GM23338 (cell line): ENCODE results near the gene OMP. TPM values are rescaled to one million over a fixed set of nuclear protein-coding genes. Genes with fewer than 3 reads are reported as not detected.

Experiments used
- ATAC-seq: fragments of 200-7000 bp; cut with Tn5 transposase; 3 replicates; pipeline ENCODE4 v1.9.1; 2020
- DNase-seq: peaks from one replicate; pipeline ENCODE4 v3.0.0-alpha.2; 2015; ENCODE audit warnings: low spot score
- H2AFZ ChIP-seq: fragments of 200-600 bp; sonication (generic); 2 replicates; pipeline ENCODE4 v1.8.0; 2016; ENCODE audit warnings: antibody characterized with exemption, mild to moderate bottlenecking, moderate library complexity
- H3F3A ChIP-seq: fragments of 200-600 bp; sonication (generic); replicated peaks from 2 replicates; pipeline ENCODE4 v1.8.0; 2017; ENCODE audit warnings: antibody characterized with exemption, mixed run types, low read depth
- H3K27ac ChIP-seq: fragments of 200-600 bp; sonication (generic); 2 replicates; pipeline ENCODE4 v1.6.1; 2016; ENCODE audit warnings: low read depth
- H3K27me3 ChIP-seq: fragments of 200-600 bp; sonication (generic); 2 replicates; pipeline ENCODE4 v1.8.0; 2016; ENCODE audit warnings: mild to moderate bottlenecking, mixed run types, moderate library complexity; ENCODE audit not compliant: insufficient read depth
- H3K36me3 ChIP-seq: fragments of 200-600 bp; sonication (generic); 2 replicates; pipeline ENCODE4 v1.8.0; 2016; ENCODE audit warnings: mild to moderate bottlenecking; ENCODE audit not compliant: insufficient read depth
- H3K4me1 ChIP-seq: fragments of 200-600 bp; sonication (generic); 2 replicates; pipeline ENCODE4 v1.8.0; 2016; ENCODE audit warnings: mild to moderate bottlenecking, moderate library complexity; ENCODE audit not compliant: insufficient read depth
- H3K4me2 ChIP-seq: fragments of 200-600 bp; sonication (generic); 2 replicates; pipeline ENCODE4 v1.7.1; 2017; ENCODE audit warnings: mixed run types
- H3K4me3 ChIP-seq: fragments of 200-600 bp; sonication (generic); 2 replicates; pipeline ENCODE4 v1.6.1; 2016; ENCODE audit warnings: mixed run types
- H3K79me2 ChIP-seq: fragments of 200-600 bp; sonication (generic); replicated peaks from 2 replicates; pipeline ENCODE4 v1.8.0; 2017; ENCODE audit warnings: mild to moderate bottlenecking; ENCODE audit not compliant: insufficient read depth
- H3K9me2 ChIP-seq: fragments of 200-600 bp; sonication (generic); 2 replicates; pipeline ENCODE4 v1.8.0; 2017; ENCODE audit not compliant: insufficient read depth
- H4K20me1 ChIP-seq: fragments of 200-600 bp; sonication (generic); replicated peaks from 2 replicates; pipeline ENCODE4 v1.8.0; 2017; ENCODE audit warnings: mild to moderate bottlenecking; ENCODE audit not compliant: insufficient read depth
- H3K27ac Mint-ChIP-seq: 2 replicates; pipeline ENCODE4 v1.8.0; 2020; ENCODE audit warnings: inconsistent platforms, mild to moderate bottlenecking, moderate library complexity, mixed read lengths
- H3K27me3 Mint-ChIP-seq: 3 replicates; pipeline ENCODE4 v1.8.0; 2022; ENCODE audit warnings: low read depth, mild to moderate bottlenecking, moderate library complexity, mixed read lengths, inconsistent platforms; ENCODE audit not compliant: insufficient read depth, poor library complexity
- H3K36me3 Mint-ChIP-seq: 3 replicates; pipeline ENCODE4 v1.8.0; 2021; ENCODE audit warnings: low read depth, mild to moderate bottlenecking, inconsistent platforms, moderate library complexity, mixed read lengths
- H3K4me1 Mint-ChIP-seq: 3 replicates; pipeline ENCODE4 v1.8.0; 2020; ENCODE audit warnings: mild to moderate bottlenecking, inconsistent platforms, mixed read lengths
- H3K4me3 Mint-ChIP-seq: 3 replicates; pipeline ENCODE4 v1.8.0; 2021; ENCODE audit warnings: moderate library complexity, mild to moderate bottlenecking, inconsistent platforms, mixed read lengths
- H3K9me3 Mint-ChIP-seq: 3 replicates; pipeline ENCODE4 v1.8.0; 2020; ENCODE audit warnings: moderate library complexity, mild to moderate bottlenecking, inconsistent platforms, mixed read lengths
- CREB1 ChIP-seq: fragments of 250-450 bp; sonication (Bioruptor Pico); IDR thresholded peaks from 2 replicates; pipeline ENCODE4 v1.5.0; 2020; ENCODE audit warnings: low read depth, mild to moderate bottlenecking, moderate library complexity
- CTCF ChIP-seq, 2 experiments: fragments of 200-600 bp in 1 of 2; sonication (generic) in 1 of 2; conservative IDR thresholded peaks; 2 replicates each; pipeline versions ENCODE4 v1.5.1 to v1.6.1; 2016 to 2017; ENCODE audit warnings: antibody characterized with exemption in 2 of 2, low read depth in 2 of 2, mild to moderate bottlenecking in 2 of 2, moderate library complexity in 1 of 2
- ETS1 ChIP-seq: IDR thresholded peaks from 2 replicates; pipeline ENCODE4 v1.6.1; 2016; ENCODE audit warnings: antibody characterized with exemption
- EZH2 ChIP-seq: fragments of 200-600 bp; sonication (generic); IDR thresholded peaks from one replicate; pipeline ENCODE4 v1.8.0; 2017; ENCODE audit warnings: antibody characterized with exemption, mild to moderate bottlenecking, low read depth; ENCODE audit not compliant: unreplicated experiment
- EZH2phosphoT487 ChIP-seq: fragments of 200-600 bp; sonication (generic); IDR thresholded peaks from one replicate; pipeline ENCODE4 v1.8.1; 2018; ENCODE audit warnings: antibody characterized with exemption; ENCODE audit not compliant: unreplicated experiment
- JUNB ChIP-seq: IDR thresholded peaks from one replicate; pipeline ENCODE4 v1.6.1; 2016; ENCODE audit warnings: antibody characterized with exemption; ENCODE audit not compliant: unreplicated experiment
- NANOG ChIP-seq: IDR thresholded peaks from 2 replicates; pipeline ENCODE4 v1.6.1; 2016; ENCODE audit warnings: antibody characterized with exemption, borderline replicate concordance
- POLR2AphosphoS5 ChIP-seq: IDR thresholded peaks from 2 replicates; pipeline ENCODE4 v1.6.1; 2016; ENCODE audit warnings: antibody characterized with exemption, low read depth
- REST ChIP-seq: IDR thresholded peaks from one replicate; pipeline ENCODE4 v1.6.1; 2018; ENCODE audit warnings: antibody characterized with exemption; ENCODE audit not compliant: unreplicated experiment
- STAT1 ChIP-seq: IDR thresholded peaks from one replicate; pipeline ENCODE4 v1.6.1; 2016; ENCODE audit warnings: antibody characterized with exemption; ENCODE audit not compliant: unreplicated experiment
- ZNF114 ChIP-seq: fragments of 250-450 bp; sonication (Bioruptor Pico); IDR thresholded peaks from 2 replicates; pipeline ENCODE4 v1.5.0; 2020; ENCODE audit warnings: mild to moderate bottlenecking, moderate library complexity
- ZNF331 ChIP-seq: fragments of 250-450 bp; sonication (Bioruptor Pico); IDR thresholded peaks from 2 replicates; pipeline ENCODE4 v1.5.0; 2020; ENCODE audit warnings: low read depth, mild to moderate bottlenecking, moderate library complexity
- ZNF462 ChIP-seq: fragments of 250-450 bp; sonication (Bioruptor Pico); IDR thresholded peaks from 2 replicates; pipeline ENCODE4 v1.5.0; 2020; ENCODE audit warnings: mild to moderate bottlenecking, moderate library complexity
- polyA plus RNA-seq: library from polyadenylated mRNA; unstranded; fragments of >200 nt; fragmentation: Nextera tagmentation; extraction: Ambion mirVana; gene quantifications from 2 replicates; pipeline ENCODE4 v1.2.1, GENCODE V29; 2016
- total RNA-seq: library from RNA; depleted of rRNA; stranded (reverse); fragments of >200 nt; shearing (Covaris generic); gene quantifications from 2 replicates; pipeline ENCODE4 v1.2.3, GENCODE V29; 2014

The OMP gene
- total and polyA plus RNA-seq, 2 experiments from 2014 or later = 1.0 TPM; not detected in 1

GRCh38 chr11:77137421-77137820 lies 34.8 kb downstream of the OMP start:
- Histone ChIP-seq H3K9me2 (no peaks in the 10 kb centered on the region), H2AFZ (no peak overlapping the region), H3F3A (no peaks in the 10 kb centered on the region), H3K36me3 (no peaks in the 10 kb centered on the region), H3K79me2 (no peaks in the 10 kb centered on the region), H3K4me2 (peak overlapping the region; percentile 38; the same call in 1 of the 2 replicates), H3K27ac (no peak overlapping the region), H3K27me3 (no peaks in the 10 kb centered on the region), H3K4me1 (peaks cover 3% of the 10 kb centered on the region; the same call in 1 of the 2 replicates), H4K20me1 (no peaks in the 10 kb centered on the region), H3K4me3 (no peak overlapping the region; the same call in 1 of the 2 replicates)
- Mint-ChIP-seq H3K36me3 (no peaks in the 10 kb centered on the region), H3K4me1 (peaks cover 12% of the 10 kb centered on the region), H3K27me3 (no peaks in the 10 kb centered on the region), H3K4me3 (no peak overlapping the region), H3K27ac (no peak overlapping the region), H3K9me3 (no peaks in the 10 kb centered on the region)
- DNase-seq = no peak
- no peak for ATAC-seq
- TF ChIP-seq ETS1 (no peak), ZNF462 (CRISPR knock-in tag) (no peak), REST (no peak), POLR2AphosphoS5 (no peak), ZNF114 (CRISPR knock-in tag) (no peak), JUNB (no peak), EZH2 (no peak), CREB1 (no peak), CTCF (conservative IDR thresholded peaks at IDR 0.05; ENCODE audit: low read depth in 2 of 2) (no peak), STAT1 (no peak), ZNF331 (no peak), NANOG (no peak), EZH2phosphoT487 (no peak)
